NCI-H1105 treated with DMSO at 0.1 percent for 48 hours (cell line): Measurements from ENCODE around the gene SLC10A1.
"Not testable (repeated sequence)": the region's sequence is repeated elsewhere in the genome, so short reads cannot be mapped to it uniquely, and the experiment has no call there.

Experiments used
- DNase-seq: peaks from one replicate; lab custom pipeline; 2025; lab: John Stamatoyannopoulos, UW

The SLC10A1 gene

GRCh38 chr14:69770559-69770958, 26.5 kb downstream of the SLC10A1 start:
- DNase-seq = no peak

- no peak for DNase-seq
These were observed 27.4 kb downstream of the SLC10A1 start for GRCh38 chr14:69769623-69770022.

- DNase-seq = no peak
These were observed 28.2 kb downstream of the SLC10A1 start for GRCh38 chr14:69768873-69769272.

GRCh38 chr14:69767369-69767999, 29.6 kb downstream of the SLC10A1 start:
- peak; percentile 94 for DNase-seq

- peak; percentile 92 for DNase-seq
These were observed 30.1 kb downstream of the SLC10A1 start, which contains the start of gene SRSF5 for GRCh38 chr14:69766984-69767368. Gene SRSF5, plus strand, starts transcription at chr14:69767142. Its CDS starts 1,015 bp downstream, at chr14:69768157.

- DNase-seq = no peak
These were observed 33.1 kb downstream of the SLC10A1 start for GRCh38 chr14:69763761-69764510.

- no peak for DNase-seq
These were observed 36.2 kb downstream of the SLC10A1 start for GRCh38 chr14:69760810-69761209.

GRCh38 chr14:69756298-69756697, 40.7 kb downstream of the SLC10A1 start:
- no peak for DNase-seq

- no peak for DNase-seq
These were observed 41.3 kb downstream of the SLC10A1 start for GRCh38 chr14:69755784-69756183.

GRCh38 chr14:69755296-69755695, 41.7 kb downstream of the SLC10A1 start:
- DNase-seq = no peak

GRCh38 chr14:69754487-69754886, 42.6 kb downstream of the SLC10A1 start:
- DNase-seq = no peak

GRCh38 chr14:69753860-69754259, 43.2 kb downstream of the SLC10A1 start:
- DNase-seq = no peak

GRCh38 chr14:69752773-69753172, 44.3 kb downstream of the SLC10A1 start:
- no peak for DNase-seq

GRCh38 chr14:69750495-69750894, 46.5 kb downstream of the SLC10A1 start:
- DNase-seq = no peak

GRCh38 chr14:69749956-69750355, 47.1 kb downstream of the SLC10A1 start:
- DNase-seq = no peak

GRCh38 chr14:69741055-69741454, 56.0 kb downstream of the SLC10A1 start:
- no peak for DNase-seq

- not testable (repeated sequence) for DNase-seq
These were observed 60.6 kb downstream of the SLC10A1 start for GRCh38 chr14:69736405-69736804.

- DNase-seq = not testable (repeated sequence)
These were observed 65.0 kb downstream of the SLC10A1 start for GRCh38 chr14:69731919-69732598.

- no peak for DNase-seq
These were observed 69.2 kb downstream of the SLC10A1 start for GRCh38 chr14:69727860-69728259.

GRCh38 chr14:69726761-69727511, 70.1 kb downstream of the SLC10A1 start:
- peak; percentile 52 for DNase-seq
